ENCODE data around the gene SIGLEC15.

GRCh38 chr18:45871431-45872084, 46.1 kb downstream of the SIGLEC15 start:
- no peak for TF ChIP-seq ZFP3 (CRISPR knock-in tag; IDR thresholded peaks at IDR 0.05)
- TF ChIP-seq PATZ1 (CRISPR knock-in tag; IDR thresholded peaks at IDR 0.05; ENCODE audit: borderline replicate concordance), result no peak
- TF ChIP-seq ZC3H10 (CRISPR knock-in tag; IDR thresholded peaks at IDR 0.05), result no peak
- no peak for TF ChIP-seq ZNF565 (CRISPR knock-in tag; conservative IDR thresholded peaks at IDR 0.05; ENCODE audit: low read depth)
- no peak for TF ChIP-seq POU6F1 (CRISPR knock-in tag; IDR thresholded peaks at IDR 0.05; ENCODE audit: borderline replicate concordance, low read depth)
- TF ChIP-seq ZNF8 (CRISPR knock-in tag; IDR thresholded peaks at IDR 0.05), result no peak
- no peak for TF ChIP-seq RARB (CRISPR knock-in tag; IDR thresholded peaks at IDR 0.05)
- TF ChIP-seq PPARA (CRISPR knock-in tag; IDR thresholded peaks at IDR 0.05; ENCODE audit: borderline replicate concordance), result no peak
- TF ChIP-seq OSR1 (CRISPR knock-in tag; IDR thresholded peaks at IDR 0.05), result no peak
- TF ChIP-seq SNAI2 (CRISPR knock-in tag; IDR thresholded peaks at IDR 0.05), result no peak
- TF ChIP-seq ZFP30 (CRISPR knock-in tag; IDR thresholded peaks at IDR 0.05), result no peak
- no peak for TF ChIP-seq CSRNP3 (CRISPR knock-in tag; IDR thresholded peaks at IDR 0.05)
- no peak for TF ChIP-seq ZNF70 (CRISPR knock-in tag; IDR thresholded peaks at IDR 0.05)
- no peak for TF ChIP-seq TSHZ2 (CRISPR knock-in tag; IDR thresholded peaks at IDR 0.05)
